HG03064 (cell line): Measurements from ENCODE around the gene MAPKAPK5.
A peak's percentile ranks its signal among the peaks of the same experiment; 100 is the strongest.
"Not testable (repeated sequence)": the region's sequence is repeated elsewhere in the genome, so short reads cannot be mapped to it uniquely, and the experiment has no call there.

Experiments used
- ATAC-seq: cut with Tn5 transposase; IDR thresholded peaks from one replicate; pipeline ENCODE4 v1.9.1; 2021; ENCODE audit warnings: low read depth; ENCODE audit not compliant: unreplicated experiment

The MAPKAPK5 gene

DNA sequence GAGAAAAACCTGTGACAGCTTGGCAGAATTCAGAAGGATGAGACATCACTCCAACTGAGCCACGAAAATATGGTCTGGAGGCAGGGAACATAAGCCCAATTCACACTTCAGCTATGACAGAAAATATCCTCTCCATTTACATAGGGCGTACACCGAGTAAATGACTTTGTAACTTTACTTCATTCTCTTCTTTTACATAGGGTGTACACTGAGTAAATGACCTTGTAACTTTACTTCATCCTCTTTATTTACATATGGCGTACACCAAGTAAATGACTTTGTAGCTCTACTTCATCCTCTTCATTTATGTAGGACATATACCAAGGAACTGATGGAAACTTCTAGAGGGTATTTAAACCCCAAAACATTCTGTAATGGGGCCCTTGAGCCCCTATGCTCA is 14.1 kb upstream of the MAPKAPK5 start:
- ATAC-seq = no peak

DNA sequence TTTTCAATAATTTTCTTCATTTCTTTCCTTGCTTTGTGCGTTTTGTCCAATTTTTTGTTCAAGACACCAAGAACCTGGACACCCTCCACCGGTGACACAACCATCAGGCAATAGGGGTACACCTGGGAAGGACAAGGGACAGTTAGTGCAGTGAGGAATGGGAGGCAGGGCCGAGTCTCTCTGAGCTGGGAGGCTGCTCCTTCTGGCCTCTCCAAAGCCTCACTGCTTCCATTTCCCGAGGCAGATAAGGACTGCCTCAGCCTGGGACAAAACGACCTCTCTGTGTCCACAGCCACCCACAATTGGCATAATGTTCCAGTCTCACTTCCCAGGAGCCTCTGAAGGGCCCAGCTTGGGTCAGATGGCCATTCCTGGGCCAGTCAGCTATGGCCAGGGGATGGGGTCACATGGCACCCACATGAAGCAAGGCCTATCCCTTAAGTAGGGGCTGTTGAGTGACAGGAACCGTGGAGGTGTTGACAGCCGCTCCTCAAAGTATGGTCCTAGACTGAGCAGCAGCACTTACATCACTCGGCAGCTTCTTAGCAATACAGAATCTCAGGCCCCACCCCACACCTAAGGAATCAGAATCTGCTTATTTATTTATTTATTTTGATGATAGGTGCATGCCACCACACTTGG is 13.6 kb upstream of the MAPKAPK5 start:
- ATAC-seq = no peak

DNA sequence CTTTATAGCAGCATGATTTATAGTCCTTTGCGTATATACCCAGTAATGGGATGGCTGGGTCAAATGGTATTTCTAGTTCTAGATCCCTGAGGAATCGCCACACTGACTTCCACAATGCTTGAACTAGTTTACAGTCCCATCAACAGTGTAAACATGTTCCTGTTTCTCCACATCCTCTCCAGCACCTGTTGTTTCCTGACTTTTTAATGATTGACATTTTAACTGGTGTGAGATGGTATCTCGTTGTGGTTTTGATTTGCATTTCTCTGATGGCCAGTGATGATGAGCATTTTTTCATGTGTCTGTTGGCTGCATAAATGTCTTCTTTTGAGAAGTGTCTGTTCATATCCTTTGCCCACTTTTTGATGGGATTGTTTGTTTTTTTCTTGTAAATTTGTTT is 12.4 kb upstream of the MAPKAPK5 start:
- not testable (repeated sequence) for ATAC-seq

- ATAC-seq = not testable (repeated sequence)
Observed at GRCh38 chr12:111834740-111835386, 7.2 kb upstream of the MAPKAPK5 start.

DNA sequence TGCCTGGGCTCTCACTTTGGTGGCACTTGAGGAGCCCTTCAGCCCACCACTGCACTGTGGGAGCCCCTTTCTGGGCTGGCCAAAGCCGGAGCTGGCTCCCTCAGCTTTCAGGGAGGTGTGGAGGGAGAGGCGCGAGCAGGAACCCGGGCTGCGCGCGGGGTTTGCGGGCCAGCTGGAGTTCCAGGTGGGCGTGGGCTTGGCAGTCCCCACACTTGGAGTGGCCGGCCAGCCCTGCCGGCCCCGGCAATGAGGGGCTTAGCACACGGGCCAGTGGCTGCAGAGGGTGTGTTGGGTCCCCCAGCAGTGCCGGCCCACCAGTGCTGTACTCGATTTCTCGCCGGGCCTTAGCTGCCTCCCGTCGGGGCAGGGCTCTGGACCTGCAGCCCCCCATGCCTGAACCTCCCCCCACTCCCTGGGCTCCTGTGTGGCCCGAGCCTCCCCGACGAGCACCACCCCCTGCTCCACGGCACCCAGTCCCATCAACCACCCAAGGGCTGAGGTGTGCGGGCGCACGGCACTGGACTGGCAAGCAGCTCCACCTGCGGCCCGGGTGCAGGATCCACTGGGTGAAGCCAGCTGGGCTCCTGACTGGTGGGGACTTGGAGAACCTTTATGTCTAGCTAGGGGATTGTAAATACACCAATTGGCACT is 6.4 kb upstream of the MAPKAPK5 start:
- ATAC-seq = not testable (repeated sequence)

GRCh38 chr12:111838353-111838752 is 3.7 kb upstream of the MAPKAPK5 start:
- ATAC-seq = no peak

DNA sequence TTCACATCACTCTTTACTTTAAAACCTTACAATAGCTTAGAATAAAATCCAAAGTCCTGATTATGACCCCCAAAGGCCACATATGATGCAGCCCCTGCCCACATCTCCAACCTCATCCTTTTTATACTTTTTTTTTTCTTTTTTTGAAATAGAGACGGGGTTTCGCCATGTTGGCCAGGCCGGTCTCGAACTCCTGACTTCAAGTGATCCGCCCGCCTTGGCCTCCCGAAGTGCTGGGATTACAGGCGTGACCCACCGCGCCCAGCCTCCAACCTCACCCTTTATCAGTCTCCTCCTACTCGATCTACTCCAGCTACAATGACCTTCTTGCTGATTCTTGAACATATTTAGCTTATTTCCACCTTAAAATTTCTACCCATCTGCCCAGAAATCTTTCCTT is 1.2 kb upstream of the MAPKAPK5 start:
- no peak for ATAC-seq

GRCh38 chr12:111841236-111841749 is 735 bp upstream of the MAPKAPK5 start:
- ATAC-seq = no peak

GRCh38 chr12:111842556-111843396 is 748 bp downstream of the MAPKAPK5 start:
- ATAC-seq = peak; percentile 21

DNA sequence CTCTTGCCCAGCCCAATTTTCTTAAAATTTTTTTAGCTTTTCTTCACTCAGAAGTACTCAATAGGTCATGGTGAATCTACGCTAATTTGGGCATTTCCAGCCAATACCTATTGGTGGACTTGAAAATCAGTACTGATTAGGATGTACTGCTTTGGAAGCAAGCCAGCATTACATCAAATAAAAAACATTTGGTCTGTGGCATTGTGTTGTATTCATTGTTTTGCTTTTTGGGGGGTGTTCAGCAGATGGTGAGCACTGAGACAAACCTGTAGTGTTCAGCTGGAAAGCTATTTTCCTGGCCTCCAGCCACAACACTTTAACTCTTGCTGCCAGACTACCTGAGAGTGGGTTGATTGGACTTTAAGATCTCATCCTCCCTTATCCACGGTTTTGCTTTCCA is 4.0 kb downstream of the MAPKAPK5 start:
- no peak for ATAC-seq

DNA sequence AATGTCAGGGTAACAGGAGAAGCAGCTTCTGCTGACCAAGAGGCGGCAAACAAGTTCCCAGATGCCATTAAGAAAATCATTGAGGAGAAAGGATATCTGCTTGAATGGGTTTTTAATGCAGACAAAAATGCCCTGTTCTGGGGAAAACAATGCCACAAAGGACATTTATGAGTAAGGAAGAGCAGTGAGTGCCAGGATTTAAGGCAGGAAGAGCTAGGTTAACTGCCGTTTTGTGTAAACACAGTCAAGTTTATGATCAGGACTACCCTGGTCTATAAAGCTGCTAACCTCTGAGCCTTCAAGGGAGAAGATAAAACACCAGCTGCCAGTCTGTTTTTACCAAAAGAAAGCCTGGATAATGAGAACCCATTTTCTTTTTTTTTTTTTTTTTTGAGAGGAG is 8.5 kb downstream of the MAPKAPK5 start:
- no peak for ATAC-seq

DNA sequence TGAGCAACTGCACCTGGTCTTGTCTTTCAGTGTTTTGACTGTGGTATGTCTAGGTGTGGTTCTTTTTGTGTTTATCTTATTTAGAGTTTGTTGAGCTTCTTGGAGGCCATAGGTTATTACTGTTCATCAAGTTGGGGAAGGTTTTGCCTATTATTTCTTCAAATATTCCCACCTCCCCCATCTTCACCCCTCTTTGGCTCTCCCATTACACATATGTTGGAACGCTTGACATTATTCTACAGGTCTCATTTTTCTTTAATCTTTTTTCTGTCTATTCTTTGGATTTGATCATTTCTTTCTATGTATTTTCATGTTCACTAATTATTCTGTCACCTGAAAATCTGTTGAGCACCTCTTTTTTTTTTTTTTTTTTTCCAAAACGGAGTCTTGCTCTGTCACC is 16.2 kb downstream of the MAPKAPK5 start:
- no peak for ATAC-seq

- no peak for ATAC-seq
Observed at GRCh38 chr12:111858778-111859177, 16.8 kb downstream of the MAPKAPK5 start.

DNA sequence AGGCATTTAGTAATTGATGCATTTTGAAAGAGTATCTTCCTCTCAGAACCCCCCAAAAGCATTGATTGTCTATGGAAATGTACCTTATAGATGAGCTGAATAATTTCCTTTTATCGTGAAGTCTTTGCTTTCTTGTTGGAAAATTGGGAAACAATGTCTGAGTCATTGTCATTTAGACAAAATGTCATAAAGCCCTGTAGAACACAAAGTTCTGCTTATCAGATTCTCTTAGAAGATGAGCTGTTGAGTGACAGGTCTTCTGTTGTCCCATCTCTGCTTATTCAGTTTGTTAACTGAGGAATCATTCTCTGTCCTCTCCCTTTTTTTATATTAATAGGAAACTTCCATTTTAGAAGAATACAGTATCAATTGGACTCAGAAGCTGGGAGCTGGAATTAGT is 22.9 kb downstream of the MAPKAPK5 start:
- ATAC-seq = no peak

GRCh38 chr12:111867531-111867930 is 25.5 kb downstream of the MAPKAPK5 start:
- ATAC-seq = no peak

DNA sequence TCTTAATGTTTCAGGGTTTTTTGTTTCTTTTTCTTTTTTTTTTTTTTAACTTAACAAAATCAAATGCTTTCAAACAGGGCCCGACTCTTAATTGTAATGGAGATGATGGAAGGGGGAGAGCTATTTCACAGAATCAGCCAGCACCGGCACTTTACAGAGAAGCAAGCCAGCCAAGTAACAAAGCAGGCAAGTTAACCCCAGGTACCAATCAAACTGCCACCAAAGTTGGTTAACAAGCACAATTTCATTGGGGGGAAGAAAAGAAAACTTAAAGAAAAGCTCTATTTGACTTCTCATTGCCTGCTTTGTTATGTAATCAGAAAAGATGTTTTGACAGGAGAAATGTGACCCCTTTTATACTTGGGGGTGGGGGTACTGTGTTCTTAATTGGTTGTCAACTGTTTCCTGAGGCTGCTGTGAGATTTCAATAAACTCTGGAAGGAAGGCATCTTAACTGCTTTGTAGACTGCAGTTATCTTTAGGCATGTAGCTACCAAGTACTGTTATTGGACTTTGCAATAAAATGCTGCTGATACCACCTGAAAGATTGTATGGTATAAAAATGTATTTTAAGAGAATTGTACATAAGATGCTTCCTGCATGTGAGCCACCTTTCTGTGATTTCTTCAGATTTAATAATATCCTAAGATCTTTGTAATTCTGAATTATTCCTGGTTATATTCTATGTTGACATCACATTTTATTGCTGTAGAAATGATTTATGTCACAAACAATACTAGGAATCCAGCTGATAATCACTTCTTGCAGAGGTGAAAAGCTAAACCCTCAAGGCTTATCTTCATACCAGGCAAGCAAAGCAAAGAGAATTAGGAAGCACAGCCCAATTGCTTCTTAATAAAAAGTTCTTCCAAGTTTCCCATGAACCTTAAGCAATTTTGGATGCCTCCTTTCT is 26.9 kb downstream of the MAPKAPK5 start:
- ATAC-seq = no peak

- no peak for ATAC-seq
Observed at GRCh38 chr12:111869671-111870070, 27.6 kb downstream of the MAPKAPK5 start.

DNA sequence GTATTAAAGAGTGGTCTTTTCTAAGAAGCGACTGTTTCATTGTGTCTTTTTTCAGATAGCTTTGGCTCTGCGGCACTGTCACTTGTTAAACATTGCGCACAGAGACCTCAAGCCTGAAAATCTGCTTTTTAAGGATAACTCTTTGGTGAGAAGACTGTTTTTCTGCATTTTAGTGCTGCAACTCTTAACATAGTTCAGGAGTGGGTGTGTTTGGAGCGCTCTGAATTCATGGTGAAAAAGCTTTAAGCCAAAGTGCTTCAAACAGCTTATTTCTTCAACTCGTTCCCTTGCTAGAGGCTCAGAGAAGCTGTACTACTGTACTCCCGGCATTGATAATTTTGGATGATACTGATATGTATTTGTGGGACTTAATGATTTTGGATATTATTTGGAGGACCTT is 28.2 kb downstream of the MAPKAPK5 start:
- no peak for ATAC-seq

GRCh38 chr12:111870706-111871105 is 28.7 kb downstream of the MAPKAPK5 start:
- ATAC-seq = no peak

- ATAC-seq = no peak
Observed at GRCh38 chr12:111873113-111873512, 31.1 kb downstream of the MAPKAPK5 start.
